Heart left ventricle (tissue), 16 donors: Measurements from ENCODE around the gene ZCCHC7. TPM values are rescaled to one million over a fixed set of nuclear protein-coding genes. Genes with fewer than 3 reads are reported as not detected.

Experiments
- ATAC-seq, 4 donors: fragments of 200-7000 bp; cut with Tn5 transposase; one replicate each; pipeline ENCODE4 v1.9.1; 2020 to 2022; ENCODE audit warnings: moderate library complexity in 4 of 4, mild to moderate bottlenecking in 3 of 4, moderate number of reproducible peaks in 1 of 4
- DNase-seq, 5 donors: peaks; one replicate each; pipeline ENCODE4 v3.0.0-alpha.2; 2020
- H3K27ac ChIP-seq, 12 donors: fragments of 200-600 bp; sonication (generic) in 4 of 12; one replicate each; pipeline versions ENCODE4 v1.5.0 to v1.8.0; 2016 to 2022; ENCODE audit warnings: mild to moderate bottlenecking in 2 of 12
- H3K27me3 ChIP-seq, 9 donors: fragments of 200-600 bp; sonication (generic) in 2 of 9; one replicate each; pipeline versions ENCODE4 v1.5.1 to v1.8.0; 2016 to 2022; ENCODE audit warnings: mild to moderate bottlenecking in 3 of 9
- H3K36me3 ChIP-seq, 9 donors: fragments of 200-600 bp; sonication (generic) in 2 of 9; one replicate each; pipeline versions ENCODE4 v1.5.0 to v1.8.0; 2018 to 2022; ENCODE audit warnings: mild to moderate bottlenecking in 2 of 9
- H3K4me1 ChIP-seq, 12 donors: fragments of 200-600 bp; sonication (generic) in 4 of 12; one replicate each; pipeline versions ENCODE4 v1.5.0 to v1.8.0; 2016 to 2022; ENCODE audit warnings: mild to moderate bottlenecking in 3 of 12
- H3K4me3 ChIP-seq, 12 donors: fragments of 200-600 bp; sonication (generic) in 4 of 12; one replicate each; pipeline versions ENCODE4 v1.5.0 to v1.8.0; 2017 to 2022; ENCODE audit warnings: mild to moderate bottlenecking in 9 of 12, moderate library complexity in 4 of 12
- H3K9me3 ChIP-seq, 12 donors: fragments of 200-600 bp; sonication (generic) in 4 of 12; one replicate each; pipeline versions ENCODE4 v1.5.0 to v1.8.0; 2016 to 2022; ENCODE audit warnings: mild to moderate bottlenecking in 1 of 12
- CTCF ChIP-seq, 12 donors: fragments of 200-600 bp; sonication (generic) in 4 of 12; IDR thresholded peaks; one replicate each; pipeline versions ENCODE4 v1.5.0 to v1.8.0; 2018 to 2022; ENCODE audit warnings: antibody characterized with exemption in 12 of 12, mild to moderate bottlenecking in 5 of 12
- POLR2A ChIP-seq, 2 donors: fragments of 450-650 bp; IDR thresholded peaks; one replicate each; pipeline ENCODE4 v1.6.1; 2017; ENCODE audit warnings: antibody characterized with exemption in 2 of 2, mild to moderate bottlenecking in 2 of 2, moderate library complexity in 2 of 2
- WGBS, 4 donors: extraction: QIAGEN DNeasy Blood & Tissue Kit in 2 of 4; methylation state at CpG; one replicate each; pipeline versions ENCODE4 v1.1.5 to v1.1.7; 2013 to 2018; 5-methylcytosine and 5-hydroxymethylcytosine counted together
- intact Hi-C, 10 donors: fragments of 100-400 bp; cut with DNase I; formaldehyde crosslinking; loops; one replicate each; pipeline versions ENCODE4 v1.11.1 to v1.14.2; 2022
- polyA plus RNA-seq, 2 donors: library from polyadenylated mRNA; stranded (reverse); fragments of 200-250 nt; gene quantifications; one replicate each; pipeline ENCODE4 v1.2.3, GENCODE V29; 2013
- total RNA-seq, 9 donors: library from RNA; depleted of rRNA in 2 of 9; stranded (reverse); fragments of >200 nt in 2 of 9; fragmentation: NEBNext Ultra II Directional in 3 of 9; extraction: Animal tissue kit (Norgen Biotek cat#: 25700) in 3 of 9; gene quantifications; one replicate each; pipeline versions ENCODE4 v1.1.0 to v1.2.4, GENCODE V29; 2016 to 2023
- donor health status: ischemic (EF 13 %, LVEDD 7.1; RV severe dilation, severe dysfunction).
- donor health status: healthy with polysubstance abuse.
- donor health status: DM: no; HTN: yes; CAD: no.
- donor health status: DM: no; HTN: no; CAD: no.
- donor health status: ischemic (EF 25% LVEDD 6.9; RV normal size, moderate dysfunction).
- donor health status: ischemic (EF 25% LVEDD 5.7; RV mildly dilated, moderate dysfunction).
- donor health status: healthy.
- donor health status: DM: yes; HTN: yes; CAD: no.
- donor health status: ischemic (EF 35%, LVEDD 5.7; RV mildly dilated, moderate dysfunction).
- donor health status: nonischemic (EF 11% LVEDD 7.7; RV severe dilation, severe dysfunction).
- donor health status: DM: yes; HTN: yes; CAD: no.
- donor health status: PGD.
- donor health status: ischemic (EF 29% LVEDD 5.4; RV normal size, mild dysfunction).
- donor health status: nonischemic (EF 23%, LVEDD 6.1; RV moderate dilation, normal function).

Gene ZCCHC7
- total and polyA plus RNA-seq, 11 donors: 3.5 to 14.8 (median 8.4) TPM

- Histone ChIP-seq H3K4me1 (peaks cover 0 to 11% (median 0%) of the 10 kb centered on the region in 12 donors), H3K4me3 (no peak overlapping the region), H3K27me3 (no peaks in the 10 kb centered on the region), H3K27ac (no peak overlapping the region), H3K9me3 (no peaks in the 10 kb centered on the region), H3K36me3 (no peaks in the 10 kb centered on the region)
- ATAC-seq: no peak
- TF ChIP-seq CTCF (IDR thresholded peaks at IDR 0.05) (no peak), POLR2A (IDR thresholded peaks at IDR 0.05) (no peak)
- intact Hi-C loops: no loop called here
- no peak for DNase-seq
- WGBS, 4 donors: 92 to 96% (median 93%) methylated on average over 1 of the region's 1 CpG
Measured at GRCh38 chr9:37221489-37222106, 101.2 kb downstream of the ZCCHC7 start.

GRCh38 chr9:37229455-37229854 is 109.1 kb downstream of the ZCCHC7 start:
- TF ChIP-seq CTCF (IDR thresholded peaks at IDR 0.05) (no peak), POLR2A (IDR thresholded peaks at IDR 0.05) (no peak)
- Histone ChIP-seq H3K4me1 (no peaks in the 10 kb centered on the region), H3K36me3 (peaks cover 0 to 4% (median 0%) of the 10 kb centered on the region in 9 donors), H3K9me3 (no peaks in the 10 kb centered on the region), H3K4me3 (no peak overlapping the region), H3K27ac (no peak overlapping the region), H3K27me3 (no peaks in the 10 kb centered on the region)
- ATAC-seq: no peak
- intact Hi-C loops: no loop called here
- no peak for DNase-seq
- WGBS, 4 donors: 97 to 98% (median 98%) methylated on average over 1 of the region's 1 CpG

GRCh38 chr9:37229882-37230482 is 109.6 kb downstream of the ZCCHC7 start:
- H3K4me1 ChIP-seq: no peaks in the 10 kb centered on the region
- DNase-seq (no peak), ATAC-seq (no peak)
- no peak overlapping the region for H3K4me3 ChIP-seq
- TF ChIP-seq POLR2A (IDR thresholded peaks at IDR 0.05) (no peak), CTCF (IDR thresholded peaks at IDR 0.05) (no peak)
- intact Hi-C loops: no loop called here
- H3K36me3 ChIP-seq: peaks cover 0 to 4% (median 0%) of the 10 kb centered on the region in 9 donors
- no peaks in the 10 kb centered on the region for H3K9me3 ChIP-seq
- no peak overlapping the region for H3K27ac ChIP-seq
- WGBS, 4 donors: 82 to 94% (median 92%) methylated on average over 4 of the region's 4 CpGs
- no peaks in the 10 kb centered on the region for H3K27me3 ChIP-seq

GRCh38 chr9:37236822-37237221 is 116.4 kb downstream of the ZCCHC7 start:
- Histone ChIP-seq H3K27ac (no peak overlapping the region), H3K4me3 (no peak overlapping the region), H3K9me3 (no peaks in the 10 kb centered on the region), H3K27me3 (no peaks in the 10 kb centered on the region), H3K4me1 (peaks cover 0 to 7% (median 0%) of the 10 kb centered on the region in 12 donors), H3K36me3 (peaks cover 0 to 4% (median 0%) of the 10 kb centered on the region in 9 donors)
- no peak for DNase-seq
- WGBS, 4 donors: 96 to 99% (median 97%) methylated on average over 2 of the region's 2 CpGs
- intact Hi-C loops: no loop called here
- TF ChIP-seq POLR2A (IDR thresholded peaks at IDR 0.05) (no peak), CTCF (IDR thresholded peaks at IDR 0.05) (no peak)
- ATAC-seq: no peak
